MM.1S (cell line): Measurements from ENCODE around the gene CCDC107.

Experiments used
- EZH2 ChIP-seq: fragments of 300-600 bp; sonication (generic); optimal IDR thresholded peaks from 2 replicates; pipeline ENCODE3; 2017; ENCODE audit warnings: low read depth, mild to moderate bottlenecking, antibody characterized with exemption, low read length, mixed read lengths
- EZH2phosphoT487 ChIP-seq: fragments of 300-600 bp; sonication (generic); IDR thresholded peaks from 2 replicates; pipeline ENCODE4 v1.6.1; 2018; ENCODE audit warnings: antibody characterized with exemption, low read length
- TF ChIP-seq, protein P1 (sequence below): fragments of 300-600 bp; sonication (generic); IDR thresholded peaks from 2 replicates; pipeline ENCODE4 v1.5.1; 2016; ENCODE audit warnings: antibody characterized with exemption, low read length, mixed read lengths

DNA sequence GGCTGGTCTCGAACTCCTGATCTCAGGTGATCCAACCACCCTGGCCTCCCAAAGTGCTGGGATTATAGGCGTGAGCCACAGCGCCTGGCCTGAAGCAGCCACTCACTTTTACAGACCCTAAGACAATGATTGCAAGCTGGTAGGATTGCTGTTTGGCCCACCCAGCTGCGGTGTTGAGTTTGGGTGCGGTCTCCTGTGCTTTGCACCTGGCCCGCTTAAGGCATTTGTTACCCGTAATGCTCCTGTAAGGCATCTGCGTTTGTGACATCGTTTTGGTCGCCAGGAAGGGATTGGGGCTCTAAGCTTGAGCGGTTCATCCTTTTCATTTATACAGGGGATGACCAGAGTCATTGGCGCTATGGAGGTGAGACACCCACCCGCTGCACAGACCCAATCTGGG, 17.1 kb downstream of the CCDC107 start:
- TF ChIP-seq, protein P1, sequence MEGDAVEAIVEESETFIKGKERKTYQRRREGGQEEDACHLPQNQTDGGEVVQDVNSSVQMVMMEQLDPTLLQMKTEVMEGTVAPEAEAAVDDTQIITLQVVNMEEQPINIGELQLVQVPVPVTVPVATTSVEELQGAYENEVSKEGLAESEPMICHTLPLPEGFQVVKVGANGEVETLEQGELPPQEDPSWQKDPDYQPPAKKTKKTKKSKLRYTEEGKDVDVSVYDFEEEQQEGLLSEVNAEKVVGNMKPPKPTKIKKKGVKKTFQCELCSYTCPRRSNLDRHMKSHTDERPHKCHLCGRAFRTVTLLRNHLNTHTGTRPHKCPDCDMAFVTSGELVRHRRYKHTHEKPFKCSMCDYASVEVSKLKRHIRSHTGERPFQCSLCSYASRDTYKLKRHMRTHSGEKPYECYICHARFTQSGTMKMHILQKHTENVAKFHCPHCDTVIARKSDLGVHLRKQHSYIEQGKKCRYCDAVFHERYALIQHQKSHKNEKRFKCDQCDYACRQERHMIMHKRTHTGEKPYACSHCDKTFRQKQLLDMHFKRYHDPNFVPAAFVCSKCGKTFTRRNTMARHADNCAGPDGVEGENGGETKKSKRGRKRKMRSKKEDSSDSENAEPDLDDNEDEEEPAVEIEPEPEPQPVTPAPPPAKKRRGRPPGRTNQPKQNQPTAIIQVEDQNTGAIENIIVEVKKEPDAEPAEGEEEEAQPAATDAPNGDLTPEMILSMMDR = no peak
- TF ChIP-seq EZH2phosphoT487 (no peak), EZH2 (no peak)
